ENCODE results near the gene EIF4E1B. TPM values are rescaled to one million over a fixed set of nuclear protein-coding genes. Genes with fewer than 3 reads are reported as not detected.

EIF4E1B gene
- total RNA-seq, 4 donors from 2014 or later = not detected

GRCh38 chr5:176682016-176682531 lies 51.6 kb downstream of the EIF4E1B start:
- intact Hi-C loops (cut with DNase I; ENCODE audit: low total_unique reads) = no loop called here
- H3K4me3 ChIP-seq = no peak overlapping the region
- ATAC-seq = no peak
- TF ChIP-seq POLR2A (IDR thresholded peaks at IDR 0.05) (no peak), CTCF (IDR thresholded peaks at IDR 0.05 in 4 of 5, conservative IDR thresholded peaks at IDR 0.05 in 1 of 5) (no peak)
- H3K4me1 ChIP-seq = peaks cover 4 to 6% of the 10 kb centered on the region in 2 donors
- H3K27ac ChIP-seq = no peak overlapping the region
- no peaks in the 10 kb centered on the region for H3K36me3 ChIP-seq
- no peak for DNase-seq
- in situ Hi-C loops (cut with MboI; ENCODE audit: low sequenced_read_pairs in 4 of 4) = no loop called here
- H3K27me3 ChIP-seq = peaks cover 0 to 9% (median 9%) of the 10 kb centered on the region in 3 donors
- H3K9me3 ChIP-seq = no peaks in the 10 kb centered on the region

- Histone ChIP-seq H3K27me3 (peaks cover 0 to 9% (median 7%) of the 10 kb centered on the region in 3 donors), H3K36me3 (no peaks in the 10 kb centered on the region), H3K27ac (no peak overlapping the region), H3K4me1 (no peaks in the 10 kb centered on the region), H3K9me3 (no peaks in the 10 kb centered on the region), H3K4me3 (no peak overlapping the region)
- ATAC-seq (no peak), DNase-seq (no peak)
- TF ChIP-seq POLR2A (IDR thresholded peaks at IDR 0.05) = no peak
- intact Hi-C loops (cut with DNase I; ENCODE audit: low total_unique reads) (no loop called here), in situ Hi-C loops (cut with MboI; ENCODE audit: low sequenced_read_pairs in 4 of 4) (no loop called here)
Observed at GRCh38 chr5:176685010-176685409, 54.5 kb downstream of the EIF4E1B start.

GRCh38 chr5:176687247-176687646 lies 56.8 kb downstream of the EIF4E1B start:
- ATAC-seq (no peak), DNase-seq (no peak)
- no peak overlapping the region for H3K27ac ChIP-seq
- no peaks in the 10 kb centered on the region for H3K36me3 ChIP-seq
- intact Hi-C loops (cut with DNase I; ENCODE audit: low total_unique reads) (no loop called here), in situ Hi-C loops (cut with MboI; ENCODE audit: low sequenced_read_pairs in 4 of 4) (no loop called here)
- no peaks in the 10 kb centered on the region for H3K4me1 ChIP-seq
- TF ChIP-seq CTCF (IDR thresholded peaks at IDR 0.05 in 4 of 5, conservative IDR thresholded peaks at IDR 0.05 in 1 of 5) = no peak
- H3K4me3 ChIP-seq = no peak overlapping the region
- H3K9me3 ChIP-seq = no peaks in the 10 kb centered on the region
- H3K27me3 ChIP-seq = peaks cover 0 to 15% (median 0%) of the 10 kb centered on the region in 3 donors

- H3K36me3 ChIP-seq = no peaks in the 10 kb centered on the region
- peaks cover 0 to 11% (median 0%) of the 10 kb centered on the region in 3 donors for H3K27me3 ChIP-seq
- H3K27ac ChIP-seq = no peak overlapping the region
- in situ Hi-C loops (cut with MboI; ENCODE audit: low sequenced_read_pairs in 4 of 4) (no loop called here), intact Hi-C loops (cut with DNase I; ENCODE audit: low total_unique reads) (no loop called here)
- ATAC-seq (no peak), DNase-seq (no peak)
- no peak for TF ChIP-seq POLR2A (IDR thresholded peaks at IDR 0.05)
- no peak overlapping the region for H3K4me3 ChIP-seq
- H3K9me3 ChIP-seq = no peaks in the 10 kb centered on the region
- no peaks in the 10 kb centered on the region for H3K4me1 ChIP-seq
Observed at GRCh38 chr5:176687881-176688280, 57.4 kb downstream of the EIF4E1B start.

- no peak for ATAC-seq
- TF ChIP-seq CTCF (IDR thresholded peaks at IDR 0.05 in 4 of 5, conservative IDR thresholded peaks at IDR 0.05 in 1 of 5) (no peak), POLR2A (IDR thresholded peaks at IDR 0.05) (no peak)
- in situ Hi-C loops (cut with MboI; ENCODE audit: low sequenced_read_pairs in 4 of 4) = no loop called here
- H3K36me3 ChIP-seq = no peaks in the 10 kb centered on the region
- intact Hi-C loops (cut with DNase I; ENCODE audit: low total_unique reads) = no loop called here
- no peaks in the 10 kb centered on the region for H3K4me1 ChIP-seq
- DNase-seq = no peak
- H3K27ac ChIP-seq = no peak overlapping the region
- no peaks in the 10 kb centered on the region for H3K9me3 ChIP-seq
- no peak overlapping the region for H3K4me3 ChIP-seq
- peaks cover 0 to 10% (median 10%) of the 10 kb centered on the region in 3 donors for H3K27me3 ChIP-seq
Observed at GRCh38 chr5:176690911-176691310, 60.4 kb downstream of the EIF4E1B start.

GRCh38 chr5:176691524-176691923 lies 61.0 kb downstream of the EIF4E1B start:
- in situ Hi-C loops (cut with MboI; ENCODE audit: low sequenced_read_pairs in 4 of 4) = no loop called here
- TF ChIP-seq CTCF (IDR thresholded peaks at IDR 0.05 in 4 of 5, conservative IDR thresholded peaks at IDR 0.05 in 1 of 5) = no peak
- TF ChIP-seq POLR2A (IDR thresholded peaks at IDR 0.05) = no peak
- peaks cover 0 to 15% (median 10%) of the 10 kb centered on the region in 3 donors for H3K27me3 ChIP-seq

More at GRCh38 chr5:176691524-176691923, 61.0 kb downstream of the EIF4E1B start:
- Histone ChIP-seq H3K9me3 (no peaks in the 10 kb centered on the region), H3K27ac (no peak overlapping the region), H3K4me3 (no peak overlapping the region), H3K36me3 (no peaks in the 10 kb centered on the region), H3K4me1 (no peaks in the 10 kb centered on the region)
- intact Hi-C loops (cut with DNase I; ENCODE audit: low total_unique reads) = no loop called here
- DNase-seq (no peak), ATAC-seq (no peak)
